VCaP (cell line): ENCODE data around the gene SRM.
"Not testable (repeated sequence)": the region's sequence is repeated elsewhere in the genome, so short reads cannot be mapped to it uniquely, and the experiment has no call there.

Experiments used
- H3K27ac ChIP-seq: fragments of 450-650 bp; 2 replicates; pipeline ENCODE4 v1.5.1; 2017
- TF ChIP-seq, protein P1 (sequence below): fragments of 450-650 bp; conservative IDR thresholded peaks from 2 replicates; pipeline ENCODE4 v1.5.1; 2017; ENCODE audit warnings: mild to moderate bottlenecking, moderate library complexity

SRM gene

DNA sequence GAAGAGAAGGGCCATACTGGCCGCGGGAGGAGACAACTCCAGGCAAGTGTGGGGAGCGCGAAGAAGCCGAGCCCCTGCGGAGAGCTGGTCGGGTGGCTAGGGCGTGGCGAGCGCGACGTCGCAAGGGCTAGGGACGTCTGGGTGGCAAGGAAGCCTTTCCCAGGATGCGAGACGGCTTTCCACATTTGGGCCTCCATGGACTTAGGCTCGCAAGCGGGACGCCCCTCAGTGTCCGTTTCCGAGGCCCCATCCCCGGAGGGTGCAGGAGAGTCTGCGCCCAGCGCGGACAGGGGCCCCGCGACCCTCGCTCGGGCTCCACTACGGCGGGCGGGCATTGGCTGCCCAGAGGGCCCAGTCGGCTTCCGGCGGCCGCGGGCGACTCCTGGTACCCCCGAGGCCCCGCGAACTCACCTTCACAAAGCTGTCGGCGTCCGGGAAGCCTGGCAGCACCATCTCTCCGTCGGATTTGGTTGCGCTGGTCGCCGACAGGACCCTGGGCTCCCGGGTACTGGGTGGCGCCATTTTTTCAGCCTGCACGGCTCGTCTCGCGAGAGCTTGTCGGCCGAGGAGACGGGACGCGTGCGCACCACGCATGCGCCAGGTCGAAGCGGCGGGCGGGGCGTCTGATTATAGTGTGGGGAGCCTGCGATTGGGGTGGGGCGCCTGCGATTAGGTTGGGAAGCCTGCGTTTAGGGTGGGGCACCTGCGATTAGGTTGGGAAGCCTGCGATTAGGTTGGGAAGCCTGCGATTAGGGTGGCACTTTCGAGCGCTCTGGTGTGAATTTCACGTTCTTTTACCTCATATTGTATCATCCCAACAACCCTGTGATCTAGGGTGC, 39.7 kb upstream of the SRM start, which contains the start of gene EXOSC10:
Gene EXOSC10, minus strand, starts transcription at position 560 of the 839 bp plus-strand sequence. Its CDS starts 38 bp downstream, at position 522.
- H3K27ac ChIP-seq, result peak within 1 kb of the TSS; percentile 90
- TF ChIP-seq, protein P1, sequence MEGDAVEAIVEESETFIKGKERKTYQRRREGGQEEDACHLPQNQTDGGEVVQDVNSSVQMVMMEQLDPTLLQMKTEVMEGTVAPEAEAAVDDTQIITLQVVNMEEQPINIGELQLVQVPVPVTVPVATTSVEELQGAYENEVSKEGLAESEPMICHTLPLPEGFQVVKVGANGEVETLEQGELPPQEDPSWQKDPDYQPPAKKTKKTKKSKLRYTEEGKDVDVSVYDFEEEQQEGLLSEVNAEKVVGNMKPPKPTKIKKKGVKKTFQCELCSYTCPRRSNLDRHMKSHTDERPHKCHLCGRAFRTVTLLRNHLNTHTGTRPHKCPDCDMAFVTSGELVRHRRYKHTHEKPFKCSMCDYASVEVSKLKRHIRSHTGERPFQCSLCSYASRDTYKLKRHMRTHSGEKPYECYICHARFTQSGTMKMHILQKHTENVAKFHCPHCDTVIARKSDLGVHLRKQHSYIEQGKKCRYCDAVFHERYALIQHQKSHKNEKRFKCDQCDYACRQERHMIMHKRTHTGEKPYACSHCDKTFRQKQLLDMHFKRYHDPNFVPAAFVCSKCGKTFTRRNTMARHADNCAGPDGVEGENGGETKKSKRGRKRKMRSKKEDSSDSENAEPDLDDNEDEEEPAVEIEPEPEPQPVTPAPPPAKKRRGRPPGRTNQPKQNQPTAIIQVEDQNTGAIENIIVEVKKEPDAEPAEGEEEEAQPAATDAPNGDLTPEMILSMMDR, result no peak

DNA sequence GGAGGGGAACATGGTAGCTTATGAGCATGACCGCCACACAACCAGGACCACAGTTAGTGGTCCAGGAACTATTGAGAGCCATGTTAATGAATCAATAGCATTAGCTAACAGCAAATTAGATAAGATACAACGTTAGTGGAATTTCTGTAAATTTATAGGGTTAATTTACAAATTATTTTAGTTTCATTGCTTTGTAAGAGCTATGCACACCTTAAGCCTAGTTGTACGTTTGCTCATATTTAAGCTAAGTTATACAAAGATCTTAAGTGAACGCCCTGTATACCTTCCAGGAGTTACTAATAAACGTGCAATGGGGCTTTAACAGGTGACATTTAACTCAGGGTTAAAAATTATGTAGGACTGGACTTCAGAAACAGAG, 39.1 kb upstream of the SRM start:
- TF ChIP-seq, protein P1, result no peak
- H3K27ac ChIP-seq, result peak overlapping the region; percentile 90

DNA sequence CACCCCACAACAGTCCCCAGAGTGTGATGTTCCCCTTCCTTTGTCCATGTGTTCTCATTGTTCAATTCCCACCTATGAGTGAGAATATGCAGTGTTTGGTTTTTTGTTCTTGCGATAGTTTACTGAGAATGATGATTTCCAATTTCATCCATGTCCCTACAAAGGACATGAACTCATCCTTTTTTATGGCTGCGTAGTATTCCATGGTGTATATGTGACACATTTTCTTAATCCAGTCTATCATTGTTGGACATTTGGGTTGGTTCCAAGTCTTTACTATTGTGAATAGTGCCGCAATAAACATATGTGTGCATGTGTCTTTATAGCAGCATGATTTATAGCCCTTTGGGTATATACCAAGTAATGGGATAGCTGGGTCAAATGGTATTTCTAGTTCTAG, 24.0 kb upstream of the SRM start:
- not testable (repeated sequence) for H3K27ac ChIP-seq

DNA sequence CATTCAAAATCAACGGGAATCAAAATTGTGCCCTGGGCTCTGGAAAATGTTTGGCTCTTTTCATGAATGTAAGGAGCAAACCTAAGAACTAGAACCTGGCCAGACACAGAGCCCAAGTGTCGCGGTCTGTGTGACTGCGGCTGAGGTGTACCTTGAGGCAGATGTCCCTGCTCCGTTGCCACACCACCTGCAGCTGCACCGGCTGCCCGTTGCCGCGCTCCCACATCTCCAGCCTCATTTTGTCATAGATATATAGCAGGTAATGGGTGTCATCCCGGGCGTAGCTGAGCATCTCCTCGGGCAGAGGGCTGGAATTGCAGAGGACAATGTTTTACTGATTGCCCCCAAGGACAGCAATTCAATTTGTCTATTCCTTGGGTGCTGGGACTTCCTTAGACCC, 21.1 kb upstream of the SRM start:
- TF ChIP-seq, protein P1, result no peak
- H3K27ac ChIP-seq, result no peak overlapping the region

DNA sequence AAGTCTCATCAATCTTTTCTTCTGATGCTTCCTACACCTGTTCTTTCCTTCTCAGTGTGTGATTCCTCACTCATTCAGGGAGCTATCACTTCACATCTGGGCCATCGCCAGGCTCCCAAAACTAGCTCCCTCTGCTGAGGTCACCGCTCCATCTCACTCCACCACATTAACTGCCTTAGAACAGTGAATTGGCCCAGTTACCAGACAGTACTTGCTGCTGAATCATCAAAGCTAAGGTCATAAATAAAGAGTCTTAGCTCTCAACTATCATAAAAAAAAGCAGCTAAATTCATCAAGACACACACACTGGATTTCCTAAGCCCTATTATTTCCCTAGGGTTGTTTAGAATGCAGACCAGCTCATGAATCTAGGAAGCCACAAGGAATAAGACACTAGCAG, 18.8 kb upstream of the SRM start:
- no peak overlapping the region for H3K27ac ChIP-seq
- TF ChIP-seq, protein P1, result no peak

DNA sequence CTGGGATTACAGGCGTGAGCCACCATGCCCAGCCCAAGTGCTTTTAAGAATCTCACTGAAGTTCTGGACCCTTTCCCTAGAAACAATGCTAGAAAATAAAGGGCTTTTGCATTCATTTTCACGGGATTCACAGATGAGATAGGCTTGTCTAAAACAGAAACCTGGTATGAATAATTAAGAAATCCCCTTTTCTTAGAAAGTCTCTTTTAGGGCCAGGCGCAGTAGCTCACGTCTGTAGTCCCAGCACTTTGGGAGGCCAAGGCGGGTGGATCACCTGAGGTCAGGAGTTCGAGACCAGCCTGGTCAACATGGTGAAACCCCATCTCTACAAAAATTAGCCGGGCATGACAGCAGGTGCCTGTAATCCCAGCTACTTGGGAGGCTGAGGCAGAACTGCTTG, 13.6 kb upstream of the SRM start:
- peak overlapping the region; percentile 56 for H3K27ac ChIP-seq

DNA sequence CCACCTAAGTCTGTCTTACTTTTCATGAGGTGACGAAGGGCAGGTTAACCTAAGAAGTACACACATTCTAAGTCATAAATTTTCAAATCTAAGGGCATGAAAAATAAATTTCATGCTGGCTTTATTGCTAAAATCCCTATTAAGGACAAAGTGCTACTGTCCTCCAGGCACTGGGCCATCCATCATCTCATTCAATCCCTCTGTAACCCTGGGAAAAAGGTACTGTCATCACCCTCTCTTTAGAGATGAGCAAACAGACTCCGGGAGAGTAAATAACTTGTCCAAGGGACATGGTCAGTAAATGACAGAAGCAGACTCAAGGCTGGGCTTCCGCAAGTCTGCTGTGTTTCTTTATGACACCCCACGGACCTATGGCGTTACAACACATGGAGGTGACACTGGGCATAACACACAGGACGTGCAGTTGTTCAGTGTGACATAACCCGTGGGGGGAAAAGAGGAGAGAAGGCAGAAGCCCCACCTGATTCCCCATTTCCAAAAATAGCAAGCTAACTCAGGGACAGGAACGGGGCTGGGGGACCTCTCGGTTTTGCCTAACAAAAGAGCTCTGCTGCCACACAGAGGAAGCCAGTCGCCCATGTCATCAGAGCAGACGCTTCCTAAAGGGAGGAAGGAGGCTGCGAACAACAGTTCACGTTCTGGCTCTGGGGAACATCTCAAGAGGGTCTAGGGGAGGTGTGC, 12.5 kb upstream of the SRM start:
- TF ChIP-seq, protein P1, result no peak; the same call in 1 of the 2 replicates
- peak overlapping the region; percentile 56 for H3K27ac ChIP-seq

DNA sequence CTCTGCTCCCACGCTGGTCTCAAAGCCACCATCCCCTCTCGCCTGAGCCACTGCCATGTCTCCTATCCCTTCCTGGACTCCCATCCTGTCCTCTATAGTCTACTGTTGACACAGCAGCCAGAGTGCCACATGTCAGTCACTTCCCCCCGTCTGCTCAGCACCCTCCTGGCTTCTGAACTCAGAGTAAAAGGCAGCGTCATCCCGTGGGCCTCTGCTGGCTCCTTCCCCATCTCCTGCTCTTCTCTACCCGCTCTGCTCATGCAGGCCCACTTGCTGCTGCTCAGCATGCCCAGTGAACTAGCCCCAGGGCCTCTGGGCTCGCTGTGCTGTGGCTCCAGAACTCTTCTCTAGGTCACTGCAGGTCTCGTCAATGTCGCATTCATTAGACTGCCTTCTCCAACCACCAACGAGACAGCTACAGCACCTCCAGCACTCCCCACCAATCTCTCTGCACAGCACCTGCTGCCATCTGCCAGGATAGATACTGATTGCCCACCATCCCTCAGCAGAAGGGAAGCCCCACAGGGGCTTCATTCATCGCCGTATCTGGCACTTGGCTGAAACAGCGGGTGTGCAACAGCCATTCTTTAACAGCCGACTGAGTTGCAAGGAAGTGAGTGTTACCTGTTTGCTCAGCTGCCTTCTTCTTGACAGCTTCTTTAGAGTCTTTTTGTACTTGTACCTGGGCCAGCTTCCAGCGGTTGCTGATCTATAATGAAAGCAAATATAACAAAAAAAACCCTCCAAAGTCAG, 11.8 kb upstream of the SRM start:
- H3K27ac ChIP-seq, result peak overlapping the region; percentile 56
- TF ChIP-seq, protein P1, result no peak
